NCI-H1092 (cell line): Measurements from ENCODE around the gene CPOX.
A peak's percentile ranks its signal among the peaks of the same experiment; 100 is the strongest.
"Not testable (repeated sequence)": the region's sequence is repeated elsewhere in the genome, so short reads cannot be mapped to it uniquely, and the experiment has no call there.

Experiments
- DNase-seq: peaks from one replicate; lab custom pipeline; 2025; lab: John Stamatoyannopoulos, UW

The CPOX gene

DNA sequence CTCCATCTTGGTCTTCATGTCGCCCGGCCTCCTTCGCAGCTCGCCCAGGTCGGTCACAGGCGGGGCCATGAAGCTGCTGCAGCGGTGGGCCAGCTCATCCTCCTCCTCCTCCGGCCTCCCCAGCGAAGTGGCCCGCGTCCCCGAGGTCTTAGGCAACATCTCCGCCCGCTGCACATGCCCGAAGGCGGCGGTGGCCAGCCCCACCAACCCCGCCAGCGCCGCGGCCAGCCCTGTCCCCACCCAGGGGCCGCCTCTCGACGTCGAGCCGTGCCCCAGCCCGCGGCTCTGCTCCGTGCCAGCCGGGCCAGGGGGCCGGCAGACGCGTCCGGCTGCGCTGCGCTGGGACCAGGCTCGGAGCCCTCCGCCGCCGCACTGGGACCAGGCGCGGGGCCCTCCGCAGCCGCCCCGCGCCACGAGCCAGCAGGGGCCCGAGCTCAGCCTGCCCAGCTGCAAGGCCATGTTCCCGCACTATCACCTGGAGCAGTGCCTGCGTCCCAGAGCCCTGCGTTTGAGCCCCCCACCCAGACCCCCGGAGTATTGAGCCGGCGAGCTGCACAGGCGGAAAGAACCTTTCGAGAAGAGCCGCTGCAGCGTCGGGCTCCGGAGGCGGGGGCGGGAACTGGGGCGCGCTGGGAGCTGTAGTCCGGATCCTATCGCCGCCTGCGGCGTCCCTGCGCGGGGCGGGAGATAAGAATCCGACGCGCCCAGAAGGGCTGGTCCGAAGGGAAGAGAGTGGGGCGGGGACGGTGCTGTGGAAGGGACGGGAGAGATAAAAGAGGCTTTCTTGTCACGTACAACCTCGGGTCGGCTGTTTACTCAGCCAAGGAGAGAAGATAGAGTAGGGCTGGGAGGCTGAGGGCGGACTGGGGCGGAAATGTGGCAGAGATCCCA, at the start of gene CPOX:
TSS of gene CPOX (minus strand) at position 566 of the 891 bp plus-strand sequence. CDS start at position 459, 107 bp downstream.
- DNase-seq, result peak; percentile 61

DNA sequence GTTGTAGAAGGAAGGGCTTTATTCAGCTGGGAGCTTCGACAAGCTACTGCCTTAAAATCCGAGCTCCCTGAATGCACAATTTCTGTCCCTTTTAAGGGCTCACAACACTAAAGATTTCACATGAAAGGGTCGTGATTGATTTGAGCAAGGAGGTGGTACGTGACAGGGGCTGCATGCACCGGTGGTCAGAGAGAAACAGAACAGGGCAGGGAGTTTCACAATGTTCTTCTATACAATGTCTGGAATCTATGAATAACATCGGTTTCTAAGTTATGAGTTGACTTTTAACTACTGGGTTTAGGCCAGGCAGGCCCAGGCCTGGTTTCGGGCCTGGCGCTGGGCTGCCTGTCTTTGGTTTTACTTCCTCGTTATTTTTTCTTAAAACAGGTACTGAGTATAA, 49.4 kb upstream of the CPOX start:
- DNase-seq, result not testable (repeated sequence)

DNA sequence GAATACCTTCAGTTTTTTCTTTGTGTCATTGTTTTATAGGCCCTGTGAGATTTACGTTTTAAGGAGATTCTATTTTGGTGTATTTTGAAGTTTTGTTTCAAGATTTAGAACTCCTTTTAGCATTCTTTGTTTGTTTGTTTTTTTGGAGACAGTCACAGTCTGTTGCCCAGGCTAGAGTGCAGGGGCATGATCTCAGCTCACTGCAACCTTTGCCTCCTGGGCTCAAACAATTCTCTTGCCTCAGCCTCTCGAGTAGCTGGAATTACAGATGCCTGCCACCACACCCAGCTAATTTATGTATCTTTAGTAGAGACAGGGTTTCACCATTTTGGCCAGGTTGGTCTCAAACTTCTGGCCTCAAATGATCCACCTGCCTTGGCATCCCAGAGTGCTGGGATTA, 48.3 kb upstream of the CPOX start:
- not testable (repeated sequence) for DNase-seq

DNA sequence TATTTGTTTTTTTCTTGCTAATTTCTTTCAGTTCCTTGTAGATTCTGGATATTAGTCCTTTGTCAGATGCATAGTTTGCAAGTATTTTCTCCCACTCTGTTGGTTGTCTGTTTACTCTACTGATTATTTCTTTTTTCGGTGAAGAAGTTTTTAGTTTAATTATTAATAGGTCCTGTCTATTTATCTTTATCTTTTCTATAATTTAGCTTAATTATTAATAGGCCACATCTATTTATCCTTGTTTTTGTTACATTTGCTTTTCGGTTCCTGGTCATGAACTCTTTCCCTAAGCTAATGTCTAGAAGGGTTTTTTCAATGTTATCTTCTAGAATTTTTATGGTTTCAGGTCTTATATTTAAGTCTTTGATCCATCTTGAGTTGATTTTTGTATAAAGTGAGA, 45.1 kb upstream of the CPOX start:
- not testable (repeated sequence) for DNase-seq

DNA sequence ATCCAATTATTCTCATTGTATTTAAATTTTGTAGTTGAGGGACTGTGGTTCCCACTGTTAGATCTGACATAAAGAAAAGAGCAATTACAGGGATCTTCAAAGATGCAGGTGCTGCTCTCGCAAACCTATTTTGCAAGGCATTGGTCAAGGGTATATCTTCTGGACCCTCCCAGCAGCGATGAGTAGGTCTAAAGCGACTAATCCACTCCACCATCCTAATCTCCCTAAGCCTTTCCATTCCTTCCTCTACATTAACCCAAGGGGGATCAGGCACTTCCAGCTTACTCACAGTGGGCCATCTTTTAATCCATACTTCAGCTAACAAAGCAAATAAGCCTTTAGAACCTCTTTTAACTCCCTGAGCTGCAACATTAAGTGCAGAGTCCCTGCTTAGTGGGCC, 37.0 kb upstream of the CPOX start:
- no peak for DNase-seq

- no peak for DNase-seq
Measured at GRCh38 chr3:98628317-98628716, 34.9 kb upstream of the CPOX start.

- DNase-seq, result no peak
Measured at GRCh38 chr3:98626151-98626550, 32.7 kb upstream of the CPOX start.

DNA sequence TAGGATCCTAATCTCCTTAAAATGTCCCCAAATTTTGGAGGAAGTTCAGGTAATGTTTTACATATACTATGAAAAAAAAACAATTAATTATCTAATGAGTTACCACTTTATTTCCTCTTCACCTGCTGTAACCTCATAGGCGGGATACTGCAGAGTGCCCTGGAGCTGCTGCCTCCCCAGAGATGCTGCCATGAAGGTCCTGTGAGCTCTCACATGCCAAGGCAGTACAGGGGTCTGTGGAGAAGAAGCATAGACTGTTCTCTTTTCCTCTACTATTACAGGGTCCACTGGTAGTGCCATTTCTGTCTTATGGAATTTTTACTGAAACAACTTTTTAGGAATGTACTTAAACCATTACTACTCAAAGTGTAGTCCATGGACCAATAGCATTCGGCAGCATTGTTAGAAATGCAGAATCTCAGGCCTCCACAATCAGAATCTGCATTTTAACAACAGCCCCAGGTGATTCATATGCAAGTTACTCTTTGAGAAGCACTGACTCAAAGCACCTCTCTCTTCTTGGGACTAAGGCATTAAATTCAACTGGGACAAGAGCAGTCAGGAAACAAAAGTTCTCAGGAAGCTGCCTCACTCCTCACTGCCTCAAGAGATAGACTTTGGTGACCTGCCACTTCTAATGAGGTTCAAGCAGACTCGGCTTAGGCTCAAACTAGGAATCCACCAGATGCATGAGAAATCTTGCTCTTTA, 30.3 kb upstream of the CPOX start:
- no peak for DNase-seq

GRCh38 chr3:98617841-98618240, 24.4 kb upstream of the CPOX start:
- no peak for DNase-seq

DNA sequence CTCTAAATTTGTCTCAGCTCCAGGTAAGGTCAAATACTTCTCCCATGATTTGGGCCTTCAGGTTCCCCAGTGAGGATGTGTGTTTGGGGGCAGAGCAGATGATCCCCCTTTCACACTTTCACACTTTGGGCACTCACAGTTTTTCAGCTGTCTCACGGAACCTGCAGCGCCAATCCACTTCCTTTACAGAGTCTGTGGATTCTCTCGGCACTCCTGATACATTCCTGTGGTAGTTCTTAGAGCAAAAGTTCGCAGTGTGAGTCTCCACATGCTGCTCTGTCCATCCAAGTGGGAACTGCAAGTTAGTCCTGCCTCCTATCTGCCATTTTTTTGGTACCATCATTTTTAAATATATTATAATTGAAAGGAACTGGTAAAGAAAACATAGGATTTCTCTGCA, 20.2 kb upstream of the CPOX start:
- DNase-seq, result no peak

GRCh38 chr3:98612996-98613517, 19.6 kb upstream of the CPOX start:
- no peak for DNase-seq

GRCh38 chr3:98612587-98612986, 19.2 kb upstream of the CPOX start:
- no peak for DNase-seq

GRCh38 chr3:98608029-98608428, 14.6 kb upstream of the CPOX start:
- no peak for DNase-seq

- no peak for DNase-seq
Measured at GRCh38 chr3:98603580-98603979, 10.2 kb upstream of the CPOX start.

GRCh38 chr3:98602078-98602678, 8.8 kb upstream of the CPOX start:
- DNase-seq, result no peak

GRCh38 chr3:98601180-98601579, 7.8 kb upstream of the CPOX start:
- DNase-seq, result no peak

DNA sequence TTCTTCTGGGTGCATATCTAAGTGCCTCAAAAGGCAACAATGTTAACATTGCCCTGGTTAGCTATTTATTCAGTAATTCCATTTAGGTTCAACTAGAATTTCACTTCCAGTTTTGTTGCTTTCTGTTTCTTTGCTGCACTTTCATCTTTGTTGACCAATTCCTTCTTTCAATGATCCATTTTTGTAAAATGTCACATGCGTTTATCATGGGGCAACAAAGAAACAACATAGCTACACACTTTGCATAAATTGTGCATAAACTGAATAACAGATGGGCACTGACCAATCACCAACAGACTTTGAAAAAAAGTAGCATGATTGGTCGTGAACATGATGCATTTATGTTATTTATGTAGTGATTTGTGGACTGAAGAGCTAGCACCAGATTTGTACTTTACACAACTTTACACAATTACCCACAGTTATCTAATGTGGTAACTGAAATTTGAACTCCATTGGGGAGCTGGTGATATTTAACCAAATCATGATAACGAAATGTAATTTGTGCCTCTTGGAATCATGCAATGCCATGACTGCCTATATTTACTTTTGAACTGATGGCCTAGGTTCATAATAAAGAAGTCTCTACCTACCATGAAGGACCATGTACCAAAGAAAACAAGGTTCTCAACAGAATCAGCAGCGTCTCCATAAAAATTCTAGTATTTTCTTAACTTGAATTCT, 7.1 kb upstream of the CPOX start:
- DNase-seq, result no peak

GRCh38 chr3:98599647-98600411, 6.4 kb upstream of the CPOX start:
- DNase-seq, result no peak

DNA sequence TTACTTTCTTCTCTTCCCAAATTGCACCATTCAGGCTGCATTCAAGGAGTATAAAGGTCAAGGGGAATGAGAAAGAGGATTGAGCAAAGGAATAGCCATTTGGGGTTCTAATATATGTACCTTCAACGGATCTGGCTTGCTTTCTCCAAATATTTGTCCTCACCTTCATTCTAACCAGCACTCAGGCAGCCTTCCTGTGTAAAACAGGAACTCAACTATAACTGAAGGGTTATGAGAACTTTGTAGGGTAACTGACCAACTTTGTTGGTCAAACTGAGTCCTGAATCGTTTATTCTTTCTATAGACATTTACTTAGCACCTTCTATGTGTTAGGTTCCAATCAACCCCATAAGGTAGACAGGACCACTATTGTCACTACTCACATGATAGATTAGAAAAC, 5.1 kb upstream of the CPOX start:
- no peak for DNase-seq

DNA sequence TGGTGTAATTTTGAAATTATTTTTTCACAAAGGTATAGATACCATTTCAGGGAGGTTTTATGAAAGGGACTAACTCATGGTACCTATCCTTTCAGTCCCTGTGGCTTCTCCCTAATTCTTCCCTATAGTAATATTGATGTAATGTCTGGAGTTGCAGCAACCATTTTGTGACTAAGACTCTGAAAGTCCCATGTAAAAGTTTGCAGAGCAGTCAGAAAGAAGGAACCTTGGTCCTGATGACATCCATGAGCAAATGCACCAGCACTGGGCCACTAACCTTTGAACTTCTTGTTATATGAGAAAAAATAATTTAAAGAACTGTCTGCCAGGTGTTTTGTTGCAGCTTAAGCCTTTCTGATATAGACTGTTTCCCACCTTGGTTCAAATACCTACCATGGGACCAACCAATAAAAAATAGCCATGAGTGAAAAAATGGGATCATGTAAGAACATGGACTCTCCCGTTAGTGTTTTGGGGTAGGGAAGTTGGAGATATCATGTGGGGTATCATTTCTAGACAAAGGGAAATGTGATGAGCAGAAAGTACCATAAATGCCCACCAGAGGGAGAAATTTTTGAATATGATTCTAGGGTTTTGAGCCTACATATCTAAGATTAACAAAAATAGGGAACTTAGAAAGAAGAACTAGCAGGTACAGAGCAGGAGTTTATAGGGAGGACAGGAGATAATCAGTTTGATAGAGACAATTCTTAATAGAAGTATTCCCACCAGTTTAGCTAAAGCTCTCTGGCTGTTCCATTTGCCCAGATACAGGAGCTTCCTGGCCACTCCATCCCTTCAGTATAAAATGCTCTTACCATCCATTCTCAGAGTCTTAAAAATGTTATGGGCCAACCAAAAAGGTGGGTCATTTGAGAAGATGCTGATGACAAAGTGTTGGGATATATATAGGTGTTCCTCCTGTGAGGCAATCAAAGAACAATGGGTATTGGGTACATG, 3.4 kb upstream of the CPOX start:
- no peak for DNase-seq
